Neuronal stem cell (in vitro differentiated cells): Measurements from ENCODE around the gene XPO4.

Experiments
- DNase-seq: peaks from one replicate; pipeline ENCODE4 v3.0.0-alpha.2; 2013; ENCODE audit warnings: low spot score
- H2AFZ ChIP-seq: one replicate; pipeline ENCODE4 v1.6.1; 2013; ENCODE audit warnings: mild to moderate bottlenecking, low read length, inconsistent platforms
- H2AK5ac ChIP-seq: 2 replicates; pipeline ENCODE4 v1.6.1; 2013; ENCODE audit warnings: low read depth, mild to moderate bottlenecking, inconsistent platforms, low read length, moderate library complexity, mixed read lengths
- H2BK120ac ChIP-seq: 2 replicates; pipeline ENCODE4 v1.6.1; 2013; ENCODE audit warnings: low read depth, mild to moderate bottlenecking, inconsistent platforms, low read length, moderate library complexity, mixed read lengths
- H2BK12ac ChIP-seq: one replicate; pipeline ENCODE4 v1.6.1; 2013; ENCODE audit warnings: low read length, inconsistent platforms
- H2BK15ac ChIP-seq: 2 replicates; pipeline ENCODE4 v1.6.1; 2013; ENCODE audit warnings: mild to moderate bottlenecking, low read length, inconsistent platforms, mixed read lengths
- H2BK5ac ChIP-seq: one replicate; pipeline ENCODE4 v1.6.1; 2013; ENCODE audit warnings: inconsistent platforms, mild to moderate bottlenecking, low read length, moderate library complexity
- H3K14ac ChIP-seq: one replicate; pipeline ENCODE4 v1.6.1; 2013; ENCODE audit warnings: low read length, inconsistent platforms
- H3K18ac ChIP-seq: 2 replicates; pipeline ENCODE4 v1.6.1; 2013; ENCODE audit warnings: low read length, inconsistent platforms
- H3K23ac ChIP-seq: 2 replicates; pipeline ENCODE4 v1.6.1; 2013; ENCODE audit warnings: low read depth, mild to moderate bottlenecking, mixed read lengths, low read length, inconsistent platforms; ENCODE audit not compliant: poor library complexity
- H3K27ac ChIP-seq: replicated peaks from 3 replicates; pipeline ENCODE4 v1.5.1; 2013; ENCODE audit warnings: low read length, inconsistent platforms
- H3K27me3 ChIP-seq, 3 experiments: 2 replicates each; pipeline ENCODE4 v1.6.1; 2013; ENCODE audit warnings: low read length in 3 of 3, mild to moderate bottlenecking in 2 of 3, inconsistent platforms in 1 of 3, low read depth in 1 of 3, mixed read lengths in 1 of 3, moderate library complexity in 1 of 3; ENCODE audit not compliant: control insufficient read depth in 3 of 3, insufficient read depth in 3 of 3
- H3K36me3 ChIP-seq, 2 donors: replicated peaks in 1 of 2; 2 replicates each; pipeline ENCODE4 v1.6.1; 2013; ENCODE audit warnings: low read length in 2 of 2; ENCODE audit not compliant: control insufficient read depth in 2 of 2, insufficient read depth in 2 of 2
- H3K4ac ChIP-seq: 2 replicates; pipeline ENCODE4 v1.6.1; 2013; ENCODE audit warnings: inconsistent platforms, mild to moderate bottlenecking, low read length, moderate library complexity
- H3K4me1 ChIP-seq, 2 donors: 1 replicate in 1 of 2; 2 replicates in 1 of 2; pipeline ENCODE4 v1.6.1; 2013; ENCODE audit warnings: low read length in 2 of 2, low read depth in 1 of 2; ENCODE audit not compliant: control insufficient read depth in 2 of 2, insufficient read depth in 1 of 2
- H3K4me2 ChIP-seq: one replicate; pipeline ENCODE4 v1.6.1; 2013; ENCODE audit warnings: mild to moderate bottlenecking, low read length, inconsistent platforms; ENCODE audit not compliant: insufficient read depth, poor library complexity, severe bottlenecking
- H3K4me3 ChIP-seq, 2 donors: 2 replicates each; pipeline ENCODE4 v1.5.1; 2013; ENCODE audit warnings: low read length in 2 of 2, mild to moderate bottlenecking in 2 of 2, inconsistent platforms in 1 of 2, moderate library complexity in 1 of 2
- H3K79me1 ChIP-seq: one replicate; pipeline ENCODE4 v1.6.1; 2013; ENCODE audit warnings: low read depth, mild to moderate bottlenecking, inconsistent platforms, low read length, moderate library complexity
- H3K9ac ChIP-seq: one replicate; pipeline ENCODE4 v1.6.1; 2013; ENCODE audit warnings: mild to moderate bottlenecking, low read depth, low read length, inconsistent platforms; ENCODE audit not compliant: poor library complexity
- H3K9me3 ChIP-seq, 2 donors: replicated peaks in 1 of 2; 2 replicates each; pipeline versions ENCODE3 to v1.6.1; 2013; ENCODE audit warnings: low read length in 2 of 2, mild to moderate bottlenecking in 2 of 2, inconsistent platforms in 1 of 2, low read depth in 1 of 2, mixed read lengths in 1 of 2, moderate library complexity in 1 of 2; ENCODE audit not compliant: control insufficient read depth in 2 of 2, insufficient read depth in 1 of 2
- H4K8ac ChIP-seq: one replicate; pipeline ENCODE4 v1.6.1; 2013; ENCODE audit warnings: low read depth, mild to moderate bottlenecking, inconsistent platforms, low read length, moderate library complexity
- H4K91ac ChIP-seq: one replicate; pipeline ENCODE4 v1.6.1; 2013; ENCODE audit warnings: low read length, low read depth, mild to moderate bottlenecking, inconsistent platforms; ENCODE audit not compliant: poor library complexity
- WGBS, 2 donors: extraction: QIAGEN DNeasy Blood & Tissue Kit; methylation state at CpG; one replicate each; pipeline ENCODE4 v1.1.7; 2013; ENCODE audit warnings: missing lambda C conversion rate in 2 of 2, mixed read lengths in 1 of 2; ENCODE audit not compliant: insufficient read length in 2 of 2, insufficient replicate concordance in 1 of 2; ENCODE audit errors: extremely low coverage in 2 of 2; 5-methylcytosine and 5-hydroxymethylcytosine counted together

XPO4 gene

DNA sequence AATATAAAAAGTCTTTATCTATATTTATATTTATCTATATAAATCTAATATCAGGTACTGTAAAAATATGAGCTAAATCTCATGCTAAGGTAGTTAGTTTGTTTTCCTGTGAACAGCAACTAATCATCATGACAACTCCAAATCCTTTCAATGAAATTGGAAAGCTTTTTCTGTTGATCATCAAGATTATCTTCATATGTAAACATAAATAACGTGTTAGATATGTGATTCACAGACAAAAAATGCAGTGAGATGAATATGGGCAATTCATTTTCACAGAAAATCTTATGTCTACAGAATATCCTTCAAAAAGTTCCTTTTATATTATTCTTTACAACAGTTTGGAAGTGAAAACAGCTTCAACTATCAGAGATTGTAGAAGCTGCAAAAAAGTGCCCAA, 87.1 kb downstream of the XPO4 start:
- no peak overlapping the region for H3K4me2 ChIP-seq
- H3K4me3 ChIP-seq = no peak overlapping the region
- no peak overlapping the region for H4K8ac ChIP-seq
- no peak overlapping the region for H3K9ac ChIP-seq
- no peak overlapping the region for H4K91ac ChIP-seq
- H3K36me3 ChIP-seq = peaks cover 7 to 36% of the 10 kb centered on the region in 2 donors
- H2AFZ ChIP-seq = no peak overlapping the region
- no peaks in the 10 kb centered on the region for H3K9me3 ChIP-seq
- no CpG with 5 or more reads among the region's 1 CpG for WGBS, 2 donors
- no peak overlapping the region for H2BK5ac ChIP-seq
- no peaks in the 10 kb centered on the region for H3K27me3 ChIP-seq
- no peak overlapping the region for H2BK15ac ChIP-seq
- no peak overlapping the region for H3K4ac ChIP-seq
- H3K27ac ChIP-seq = no peak overlapping the region
- H3K79me1 ChIP-seq = peaks cover 2% of the 10 kb centered on the region
- no peak for DNase-seq
- no peak overlapping the region for H2AK5ac ChIP-seq
- H3K14ac ChIP-seq = no peak overlapping the region
- H3K4me1 ChIP-seq = no peaks in the 10 kb centered on the region
- no peak overlapping the region for H3K18ac ChIP-seq
- no peak overlapping the region for H3K23ac ChIP-seq
- H2BK12ac ChIP-seq = no peak overlapping the region
- no peak overlapping the region for H2BK120ac ChIP-seq

DNA sequence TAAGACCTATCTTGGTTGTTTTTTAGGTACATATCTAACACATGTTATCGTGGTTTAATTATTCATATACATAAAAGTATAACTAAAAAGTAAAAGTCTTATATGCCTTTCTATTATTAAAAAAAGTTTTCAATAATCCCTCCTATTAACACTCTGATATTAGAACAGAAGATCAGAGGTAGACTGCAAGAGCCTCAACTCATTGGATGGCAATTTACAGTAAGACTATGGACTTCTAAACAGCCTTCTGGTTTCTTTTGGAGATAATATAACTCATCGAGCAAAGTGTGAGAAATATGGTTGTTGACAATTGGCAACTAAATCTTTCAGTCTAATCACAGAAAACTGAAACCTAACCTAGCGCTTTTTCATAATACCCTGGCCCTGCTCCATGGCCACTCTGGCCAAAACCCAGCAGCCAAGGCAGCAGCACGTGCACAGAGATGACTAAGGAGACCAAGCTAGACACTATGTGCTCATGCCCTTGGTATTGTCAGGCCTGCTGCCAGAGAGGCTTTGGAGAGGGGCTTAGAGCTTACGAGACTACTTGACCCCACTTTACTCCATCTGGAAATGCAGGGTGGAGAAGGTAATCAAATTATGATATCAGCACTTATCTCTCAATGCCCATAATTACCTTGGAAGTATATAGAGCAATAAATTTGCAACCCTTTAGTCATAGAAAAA, 88.2 kb downstream of the XPO4 start:
- Histone ChIP-seq H2BK12ac (no peak overlapping the region), H3K4me2 (no peak overlapping the region), H2BK15ac (no peak overlapping the region), H4K91ac (no peak overlapping the region), H3K36me3 (peaks cover 5 to 39% of the 10 kb centered on the region in 2 donors), H2BK5ac (no peak overlapping the region), H4K8ac (no peak overlapping the region), H2AFZ (no peak overlapping the region), H3K9ac (no peak overlapping the region), H3K4me1 (no peaks in the 10 kb centered on the region), H3K4me3 (no peak overlapping the region), H3K27me3 (no peaks in the 10 kb centered on the region), H3K79me1 (peaks cover 2% of the 10 kb centered on the region), H2BK120ac (no peak overlapping the region), H3K4ac (no peak overlapping the region), H3K23ac (no peak overlapping the region), H2AK5ac (no peak overlapping the region), H3K14ac (no peak overlapping the region), H3K18ac (no peak overlapping the region), H3K27ac (no peak overlapping the region), H3K9me3 (no peaks in the 10 kb centered on the region)
- WGBS, 2 donors = no CpG with 5 or more reads among the region's 5 CpGs
- no peak for DNase-seq

DNA sequence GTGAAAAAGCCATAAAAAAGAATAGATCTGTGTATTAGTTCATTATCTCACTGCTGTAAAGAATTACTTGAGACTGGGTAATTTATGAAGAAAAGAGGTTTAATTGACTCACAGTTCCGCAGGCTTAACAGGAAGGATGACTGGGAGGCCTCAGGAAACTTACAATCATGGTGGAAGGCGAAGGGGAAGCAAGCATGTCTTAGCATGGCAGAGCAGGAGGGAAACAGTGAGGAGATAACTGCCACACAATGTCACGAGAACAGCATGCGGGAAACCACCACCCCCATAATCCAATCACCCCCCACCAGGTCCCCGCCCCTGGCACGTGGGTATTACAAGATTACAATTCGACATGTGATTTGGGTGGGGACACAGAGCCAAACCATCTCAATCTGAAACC, 89.7 kb downstream of the XPO4 start:
- Histone ChIP-seq H3K4me1 (no peaks in the 10 kb centered on the region), H3K27me3 (no peaks in the 10 kb centered on the region), H3K18ac (no peak overlapping the region), H2AFZ (no peak overlapping the region), H3K23ac (no peak overlapping the region), H3K4me3 (no peak overlapping the region), H2BK5ac (no peak overlapping the region), H4K91ac (no peak overlapping the region), H2BK120ac (no peak overlapping the region), H3K9me3 (no peaks in the 10 kb centered on the region), H2AK5ac (no peak overlapping the region), H4K8ac (no peak overlapping the region), H3K79me1 (peaks cover 2% of the 10 kb centered on the region), H2BK15ac (no peak overlapping the region), H3K14ac (no peak overlapping the region), H3K36me3 (peaks cover 9 to 45% of the 10 kb centered on the region in 2 donors), H3K4ac (no peak overlapping the region), H3K27ac (no peak overlapping the region), H2BK12ac (no peak overlapping the region), H3K9ac (no peak overlapping the region), H3K4me2 (no peak overlapping the region)
- no peak for DNase-seq
- no CpG with 5 or more reads among the region's 7 CpGs for WGBS, 2 donors

DNA sequence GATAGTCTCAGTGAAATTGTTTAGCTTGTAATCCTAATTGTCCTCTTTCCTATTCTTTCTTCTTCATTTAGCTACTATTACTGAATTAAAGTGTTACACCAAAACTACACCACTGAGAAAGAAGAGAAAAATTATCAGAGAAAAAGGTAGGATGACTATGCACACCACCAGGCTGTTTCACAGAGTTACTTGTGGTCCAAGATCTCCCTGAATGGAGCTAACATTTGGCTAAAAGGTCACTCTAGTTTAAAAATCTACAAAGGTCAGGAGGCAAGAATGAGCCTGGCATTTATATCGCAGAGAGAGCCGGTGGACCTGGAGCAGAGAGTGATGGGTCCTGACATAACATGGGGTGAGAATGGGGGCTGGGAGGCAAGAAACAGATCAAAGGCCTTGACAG, 91.7 kb downstream of the XPO4 start:
- Histone ChIP-seq H3K23ac (no peak overlapping the region), H3K36me3 (peaks cover 12 to 53% of the 10 kb centered on the region in 2 donors)
- no CpG with 5 or more reads among the region's 2 CpGs for WGBS, 2 donors

More for the DNA sequence above, 91.7 kb downstream of the XPO4 start:
- Histone ChIP-seq H3K9ac (no peak overlapping the region), H2BK15ac (no peak overlapping the region), H3K27me3 (no peaks in the 10 kb centered on the region), H4K91ac (no peak overlapping the region), H4K8ac (no peak overlapping the region), H3K14ac (no peak overlapping the region), H2BK5ac (no peak overlapping the region), H3K27ac (no peak overlapping the region), H3K4me3 (no peak overlapping the region), H2AFZ (no peak overlapping the region), H3K4ac (no peak overlapping the region), H3K9me3 (no peaks in the 10 kb centered on the region), H2BK12ac (no peak overlapping the region), H3K79me1 (peaks cover 2% of the 10 kb centered on the region), H3K4me2 (no peak overlapping the region), H3K4me1 (no peaks in the 10 kb centered on the region), H2AK5ac (no peak overlapping the region), H2BK120ac (no peak overlapping the region), H3K18ac (no peak overlapping the region)
- no peak for DNase-seq
